ENCODE results near the gene CEACAM3.

CEACAM3 gene

DNA sequence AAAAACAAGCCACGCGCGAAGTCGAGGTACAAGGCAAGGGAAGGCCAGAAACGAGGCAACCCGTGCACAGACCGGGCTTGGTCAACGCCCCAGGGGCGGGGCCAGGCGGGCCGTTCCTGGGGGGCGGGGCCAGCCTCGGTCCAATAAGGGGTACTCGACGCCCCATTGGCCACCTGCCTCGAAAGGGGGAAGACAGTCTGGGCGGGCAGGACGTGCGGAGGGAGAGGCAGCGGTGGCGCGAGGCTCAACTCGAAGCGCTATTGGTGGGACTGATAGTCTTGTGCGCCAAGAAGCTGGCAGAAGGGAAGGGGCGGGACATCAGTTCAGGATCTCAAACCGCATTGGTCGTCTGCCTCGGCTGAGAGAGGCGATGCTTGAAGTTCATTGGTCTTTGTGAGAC, 48.2 kb downstream of the CEACAM3 start, which contains the start of gene LYPD4:
LYPD4 (minus strand) TSS at position 83 of the 400 bp plus-strand sequence. CDS start 5,398 bp downstream, outside the sequence.
- no peak for DNase-seq (ENCODE audit: low read depth)

DNA sequence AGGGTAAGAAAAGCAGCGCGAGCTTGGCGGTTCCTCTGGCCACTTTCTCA, 48.4 kb downstream of the CEACAM3 start, which contains the start of gene DMRTC2:
DMRTC2 (plus strand) TSS at position 42 of the 50 bp plus-strand sequence. CDS start 2,387 bp downstream, outside the sequence.
- DNase-seq (ENCODE audit: low read depth): no peak

DNA sequence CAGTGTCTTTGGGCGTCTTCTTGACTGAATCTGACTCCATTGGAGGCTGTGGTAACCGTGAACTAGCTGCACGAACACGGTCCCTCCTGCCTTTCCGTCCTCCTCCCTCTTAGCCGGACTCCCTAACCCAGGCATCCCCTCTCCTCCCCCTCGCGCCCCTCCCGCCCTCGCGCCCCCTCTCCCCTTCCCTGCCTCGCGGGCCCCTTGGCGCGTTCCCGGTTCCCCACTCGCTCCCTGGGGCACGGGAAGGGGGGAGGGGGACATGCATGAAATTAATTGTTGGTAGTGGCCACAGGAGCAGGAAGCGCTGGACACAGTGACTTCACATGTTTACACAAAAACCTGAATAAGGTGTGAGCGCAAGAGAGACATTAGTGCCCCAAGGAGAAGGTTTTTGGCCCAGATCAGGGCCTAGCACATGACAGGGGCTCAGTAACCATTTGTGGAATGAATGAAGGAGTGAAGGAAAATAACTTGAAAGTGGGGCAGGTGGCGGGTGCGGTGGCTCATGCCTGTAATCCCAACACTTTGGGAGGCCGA, 48.7 kb downstream of the CEACAM3 start:
- no peak for DNase-seq (ENCODE audit: low read depth)

DNA sequence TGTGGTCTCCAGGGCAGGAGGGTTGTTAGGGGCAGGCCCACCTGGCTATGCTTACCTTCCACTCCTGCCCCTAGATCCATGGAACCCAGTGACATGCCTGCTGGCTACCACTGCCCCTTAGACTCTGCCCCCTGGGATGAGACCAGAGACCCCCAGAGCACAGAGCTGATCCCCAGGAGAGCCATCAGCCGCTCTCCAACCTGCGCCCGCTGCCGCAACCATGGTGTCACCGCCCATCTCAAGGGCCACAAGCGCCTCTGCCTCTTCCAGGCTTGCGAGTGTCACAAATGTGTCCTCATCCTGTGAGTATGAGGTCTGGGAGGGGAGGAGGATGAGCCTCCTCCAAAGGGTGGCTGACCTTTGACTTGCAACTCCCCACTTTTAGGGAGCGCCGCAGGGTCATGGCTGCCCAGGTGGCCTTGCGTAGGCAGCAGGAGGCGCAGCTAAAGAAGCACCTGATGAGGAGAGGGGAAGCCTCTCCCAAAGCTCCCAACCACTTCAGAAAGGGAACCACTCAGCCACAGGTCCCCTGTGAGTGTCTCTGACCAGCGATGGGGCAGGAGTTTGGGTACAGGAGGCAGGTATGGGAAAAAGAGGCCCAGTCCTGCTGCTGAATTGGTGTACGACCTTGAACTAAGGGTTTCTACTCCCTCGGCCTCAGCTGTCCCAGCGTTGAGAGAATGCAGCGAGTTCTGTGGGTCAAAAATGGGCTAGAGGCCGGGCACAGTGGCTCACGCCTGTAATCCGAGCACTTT, 51.1 kb downstream of the CEACAM3 start:
- no peak for DNase-seq (ENCODE audit: low read depth)

DNA sequence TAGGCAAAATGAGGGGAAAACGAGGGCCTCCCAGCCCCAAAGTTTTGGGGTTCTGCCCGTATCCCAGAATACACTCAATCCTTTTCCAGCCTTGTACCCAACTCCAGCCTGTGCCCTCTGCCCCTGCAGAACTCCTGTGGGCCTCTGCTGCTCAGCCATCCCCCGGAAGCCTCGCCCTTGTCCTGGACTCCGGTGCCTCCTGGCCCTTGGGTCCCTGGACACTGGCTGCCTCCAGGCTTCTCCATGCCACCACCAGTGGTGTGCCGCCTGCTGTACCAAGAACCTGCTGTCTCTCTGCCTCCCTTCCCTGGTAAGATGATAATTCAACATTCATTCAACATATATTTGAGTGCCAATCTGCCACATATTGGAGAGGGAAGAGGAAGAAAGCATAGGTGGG, 52.3 kb downstream of the CEACAM3 start:
- no peak for DNase-seq (ENCODE audit: low read depth)

DNA sequence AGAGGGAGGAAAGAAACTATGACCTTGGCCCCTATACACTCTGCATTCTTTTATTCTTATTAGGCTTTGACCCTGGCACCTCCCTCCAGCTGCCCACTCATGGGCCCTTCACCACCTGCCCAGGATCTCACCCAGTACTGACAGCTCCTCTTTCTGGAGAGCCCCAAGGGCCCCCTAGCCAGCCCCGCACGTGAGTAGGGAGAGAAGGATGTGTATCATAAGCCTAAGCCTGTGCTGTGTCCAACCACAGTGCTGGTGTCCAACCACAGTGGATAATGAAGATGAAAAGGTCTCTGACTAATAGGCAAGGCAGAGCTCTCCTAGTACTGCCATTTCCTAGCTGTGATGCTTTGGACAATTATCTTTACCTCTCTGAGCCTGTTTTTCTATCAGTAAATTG, 52.7 kb downstream of the CEACAM3 start:
- no peak for DNase-seq (ENCODE audit: low read depth)

DNA sequence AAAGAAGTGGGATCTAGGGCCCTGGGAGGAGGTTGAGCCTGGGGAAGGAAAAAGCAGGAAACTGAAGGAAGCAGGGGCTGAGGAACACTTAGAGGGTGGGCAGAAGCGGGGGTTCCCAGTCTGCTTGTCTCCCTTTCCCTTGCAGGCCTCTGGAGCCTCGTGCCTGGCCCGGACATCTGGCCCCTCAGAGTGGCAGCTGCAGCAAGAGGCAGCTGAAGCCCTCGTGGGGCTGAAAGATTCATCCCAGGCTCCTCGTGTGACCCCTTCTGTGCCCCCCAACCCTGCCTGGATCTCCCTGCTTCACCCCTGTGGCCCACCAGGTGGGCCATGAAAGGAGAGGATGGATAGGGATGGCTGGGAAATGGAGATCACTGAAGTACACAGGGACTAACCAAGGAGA, 54.0 kb downstream of the CEACAM3 start:
- DNase-seq (ENCODE audit: low read depth): no peak

DNA sequence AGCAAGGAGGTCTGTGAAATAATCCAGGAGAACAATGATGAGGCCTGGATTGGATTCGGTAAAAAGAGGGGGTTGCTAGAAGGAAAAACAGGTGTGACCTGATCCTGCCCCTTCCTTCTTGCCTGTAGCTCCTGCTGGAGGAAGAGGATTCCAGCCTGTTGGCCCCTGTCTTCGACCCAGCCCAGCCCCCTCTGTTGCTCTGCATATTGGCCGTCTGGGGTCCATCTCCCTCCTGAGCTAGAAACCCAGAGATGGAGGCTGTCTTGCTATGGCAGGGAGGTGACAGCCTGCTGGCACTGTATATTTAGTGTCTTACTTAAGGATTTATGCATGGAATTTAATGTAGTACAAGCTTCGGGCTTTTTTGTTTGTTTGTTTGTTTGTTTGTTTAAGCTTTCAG, 55.1 kb downstream of the CEACAM3 start:
- DNase-seq (ENCODE audit: low read depth): no peak

DNA sequence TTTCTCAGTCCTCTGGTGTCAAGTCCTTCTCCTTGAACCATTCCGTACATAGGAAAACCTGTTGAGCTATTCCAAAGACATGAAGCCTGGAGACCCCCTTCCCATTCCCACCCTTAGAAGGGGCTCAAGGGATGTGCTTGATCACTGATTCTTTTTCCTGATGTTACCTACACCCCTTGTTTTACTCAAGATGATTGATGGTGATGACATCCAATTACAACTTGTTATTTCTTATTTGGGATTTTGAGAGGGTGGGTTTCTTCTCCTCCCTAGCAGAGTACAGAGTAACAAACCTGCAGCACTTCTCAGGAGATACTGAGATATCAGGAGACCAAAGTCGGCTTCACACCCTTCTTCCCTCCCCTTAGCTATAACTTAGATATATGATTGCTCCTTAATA, 57.0 kb downstream of the CEACAM3 start:
- DNase-seq (ENCODE audit: low read depth): no peak

DNA sequence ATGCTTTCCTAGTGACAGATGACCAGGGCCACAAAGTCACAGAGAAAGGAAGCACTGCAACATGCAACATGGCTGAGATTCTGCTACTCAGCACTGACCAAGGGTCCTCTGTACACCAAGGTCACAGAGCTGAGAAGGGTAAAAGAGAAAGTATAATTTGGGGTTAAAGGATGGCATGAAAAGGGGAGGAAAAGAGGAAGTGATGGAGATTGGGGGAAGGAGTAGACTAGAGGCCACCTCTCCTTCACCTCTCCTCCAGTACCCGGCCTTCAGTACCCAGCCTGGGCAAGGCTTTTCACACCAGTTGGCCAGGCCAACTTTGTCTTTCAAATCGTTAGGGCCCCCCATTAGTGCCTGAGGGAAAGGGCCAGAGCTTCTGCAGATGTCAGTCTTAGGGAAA, 57.4 kb downstream of the CEACAM3 start:
- DNase-seq (ENCODE audit: low read depth): no peak

DNA sequence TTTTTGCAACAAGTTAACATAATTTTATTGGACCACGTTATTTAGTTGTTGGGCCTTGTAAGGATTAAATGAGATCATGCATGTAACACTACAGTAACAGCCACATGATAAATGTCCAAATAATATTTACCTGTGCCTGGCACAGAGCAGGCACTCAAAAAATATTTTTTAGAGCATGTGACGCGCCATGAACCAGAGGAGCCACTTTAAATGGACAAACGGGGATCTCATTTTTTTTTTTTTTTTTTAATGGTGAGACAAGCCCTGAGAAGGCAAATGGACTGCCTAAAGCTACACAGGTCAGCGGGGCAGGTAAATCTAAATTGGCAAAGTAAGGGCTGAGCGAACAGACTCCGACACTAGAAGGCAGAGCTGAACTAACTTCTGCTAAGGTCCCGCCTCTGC, 62.8 kb downstream of the CEACAM3 start:
- no peak for DNase-seq (ENCODE audit: low read depth)

DNA sequence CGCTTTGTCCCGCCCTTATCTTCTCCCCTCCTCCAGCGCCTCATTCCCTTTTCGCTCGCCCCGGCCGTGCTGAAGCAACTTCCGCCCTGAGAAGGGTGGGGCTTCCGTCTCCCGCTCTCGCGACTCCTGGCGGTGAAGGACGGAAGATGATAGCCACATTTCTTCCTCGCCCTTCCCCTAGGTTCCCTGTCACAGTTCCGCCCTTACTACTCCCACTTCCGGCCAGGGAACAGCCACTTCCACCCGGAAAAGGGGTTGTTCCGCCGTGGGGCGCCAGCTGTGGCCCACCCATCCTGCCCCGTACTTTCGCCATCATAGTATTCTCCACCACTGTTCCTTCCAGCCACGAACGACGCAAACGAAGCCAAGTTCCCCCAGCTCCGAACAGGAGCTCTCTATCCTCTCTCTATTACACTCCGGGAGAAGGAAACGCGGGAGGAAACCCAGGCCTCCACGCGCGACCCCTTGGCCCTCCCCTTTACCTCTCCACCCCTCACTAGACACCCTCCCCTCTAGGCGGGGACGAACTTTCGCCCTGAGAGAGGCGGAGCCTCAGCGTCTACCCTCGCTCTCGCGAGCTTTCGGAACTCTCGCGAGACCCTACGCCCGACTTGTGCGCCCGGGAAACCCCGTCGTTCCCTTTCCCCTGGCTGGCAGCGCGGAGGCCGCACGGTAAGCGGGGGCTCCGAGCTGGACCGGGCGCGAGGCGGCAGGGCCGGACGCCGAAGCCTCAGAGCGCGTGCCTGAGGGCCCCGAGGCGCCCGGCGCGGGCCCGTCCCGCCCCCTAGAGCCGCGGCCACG, 63.4 kb downstream of the CEACAM3 start, which contains the start of gene RPS19:
RPS19 (plus strand) TSS at position 638 of the 801 bp plus-strand sequence. CDS start 520 bp downstream, outside the sequence.
- peak; percentile 97 for DNase-seq (ENCODE audit: low read depth)

DNA sequence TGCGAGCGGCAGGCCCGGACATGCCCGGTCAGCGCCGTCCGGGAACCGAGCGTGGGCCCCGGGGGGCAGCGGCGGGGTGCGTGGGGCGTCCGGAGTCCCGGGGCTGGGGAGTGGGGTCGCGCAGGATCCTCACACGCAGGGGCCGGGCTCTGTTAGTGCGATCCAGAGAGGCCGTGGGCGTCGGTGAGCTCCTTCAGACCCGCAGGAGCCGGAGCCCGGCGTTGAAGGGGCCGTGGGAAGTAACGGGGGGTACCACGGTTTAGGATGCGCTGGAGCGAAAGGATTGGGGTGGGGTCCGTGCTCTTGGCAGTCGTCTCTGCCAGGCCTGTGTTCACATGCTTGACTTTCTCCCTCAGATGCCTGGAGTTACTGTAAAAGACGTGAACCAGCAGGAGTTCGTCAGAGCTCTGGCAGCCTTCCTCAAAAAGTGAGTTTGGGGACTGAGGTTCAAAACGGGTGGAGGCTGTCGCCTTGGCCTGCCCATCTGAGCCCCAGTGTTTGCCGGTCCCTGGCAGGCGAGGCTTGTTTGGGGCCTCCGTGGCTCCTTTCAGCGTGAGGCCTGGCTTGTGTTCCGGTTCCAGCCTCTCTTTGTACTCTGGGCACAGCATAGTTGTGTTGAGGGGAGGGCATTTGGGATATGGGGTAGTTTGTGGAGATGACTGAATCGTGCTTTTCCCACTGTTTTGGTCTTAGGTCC, 64.2 kb downstream of the CEACAM3 start:
- no peak for DNase-seq (ENCODE audit: low read depth)

Data from CMK (cell line).